ENCODE data around the gene SFTPA2.
A peak's percentile ranks its signal among the peaks of the same experiment; 100 is the strongest.

The SFTPA2 gene

DNA sequence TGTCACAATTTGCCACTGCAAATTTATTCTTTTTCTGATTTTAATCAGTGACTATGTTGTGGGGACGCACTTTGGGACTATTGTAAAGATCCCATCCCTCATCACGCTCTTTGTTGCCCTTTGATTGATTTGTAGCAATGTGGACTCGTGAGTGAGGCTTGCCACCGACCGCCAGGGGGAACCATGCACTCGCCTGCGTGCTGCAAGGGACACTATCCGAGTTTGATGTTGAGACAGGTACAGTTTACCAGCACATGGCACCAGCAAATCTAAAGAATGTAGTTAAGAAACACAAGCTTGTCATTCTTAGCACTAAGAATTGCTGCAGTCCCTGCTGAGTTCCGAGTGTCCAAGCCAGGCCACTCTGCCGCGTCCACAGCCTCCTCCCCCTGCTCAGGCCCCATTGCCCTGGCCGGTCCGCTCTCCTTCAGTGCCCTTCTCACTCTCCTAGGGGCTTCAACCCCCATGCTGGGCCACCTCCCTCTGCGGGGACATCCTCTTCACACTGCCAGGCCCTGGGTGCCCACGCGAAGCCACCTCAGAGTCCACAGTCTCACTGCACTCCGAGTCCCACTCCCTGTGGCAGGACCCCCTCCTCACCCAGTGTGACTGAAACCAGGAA, 2.0 kb upstream of the SFTPA2 start:
- Histone ChIP-seq H3K4me1 (ENCODE audit: control insufficient read depth, insufficient read depth, low read length) (no peaks in the 10 kb centered on the region), H3K4me3 (ENCODE audit: low read depth, low read length) (no peak overlapping the region), H3K9me3 (ENCODE audit: control insufficient read depth, insufficient read depth, low read depth, low read length) (no peaks in the 10 kb centered on the region), H3K36me3 (ENCODE audit: control insufficient read depth in 2 of 2, insufficient read depth in 1 of 2, low read length in 2 of 2) (no peaks in the 10 kb centered on the region), H3K27ac (ENCODE audit: extremely low read depth, low read depth, low read length) (no peak overlapping the region)
- ChIA-PET CTCF (interaction anchor here (0.7 to 1.6 kb wide), 9 partner anchors 10 to 698 kb away, joined by 3 to 10 read pairs (median 3); no protein-coding TSS in a partner anchor), POLR2A (no interaction called here)
- peak; percentile 79 for TF ChIP-seq CTCF (tag by site-specific recombination; IDR thresholded peaks at IDR 0.05)
- no peak for TF ChIP-seq ZNF792 (tag by site-specific recombination; IDR thresholded peaks at IDR 0.05)
- no peak for TF ChIP-seq ZNF510 (tag by site-specific recombination; IDR thresholded peaks at IDR 0.05; ENCODE audit: insufficient replicate concordance)
- no peak for TF ChIP-seq ZNF248 (tag by site-specific recombination; IDR thresholded peaks at IDR 0.05)
- no peak for TF ChIP-seq ZFP41 (tag by site-specific recombination; IDR thresholded peaks at IDR 0.05; ENCODE audit: borderline replicate concordance)
- no peak for TF ChIP-seq ZBTB21 (tag by site-specific recombination; IDR thresholded peaks at IDR 0.05)
- TF ChIP-seq FEZF1 (tag by site-specific recombination; IDR thresholded peaks at IDR 0.05), result no peak
- no peak for TF ChIP-seq ZNF350 (tag by site-specific recombination; IDR thresholded peaks at IDR 0.05)
- TF ChIP-seq ZNF335 (tag by site-specific recombination; conservative IDR thresholded peaks at IDR 0.05), result no peak
- TF ChIP-seq ZNF747 (tag by site-specific recombination; IDR thresholded peaks at IDR 0.05), result no peak
- TF ChIP-seq ZNF654 (tag by site-specific recombination; IDR thresholded peaks at IDR 0.05; ENCODE audit: low read depth), result peak; percentile 67
- TF ChIP-seq, protein P1, sequence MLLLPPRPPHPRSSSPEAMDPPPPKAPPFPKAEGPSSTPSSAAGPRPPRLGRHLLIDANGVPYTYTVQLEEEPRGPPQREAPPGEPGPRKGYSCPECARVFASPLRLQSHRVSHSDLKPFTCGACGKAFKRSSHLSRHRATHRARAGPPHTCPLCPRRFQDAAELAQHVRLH (tag by site-specific recombination; IDR thresholded peaks at IDR 0.05), result no peak
- no peak for TF ChIP-seq KLF8 (tag by site-specific recombination; IDR thresholded peaks at IDR 0.05)
- TF ChIP-seq KLF16 (tag by site-specific recombination; IDR thresholded peaks at IDR 0.05), result no peak
- peak; percentile 99 for TF ChIP-seq ZNF2 (tag by site-specific recombination; IDR thresholded peaks at IDR 0.05)
- TF ChIP-seq ZBTB48 (tag by site-specific recombination; IDR thresholded peaks at IDR 0.05), result peak; percentile 25; the same call in 1 of the 2 replicates
- TF ChIP-seq SP7 (tag by site-specific recombination; IDR thresholded peaks at IDR 0.05), result no peak
- TF ChIP-seq ZBTB44 (tag by site-specific recombination; IDR thresholded peaks at IDR 0.05), result no peak
- TF ChIP-seq ZNF785 (tag by site-specific recombination; IDR thresholded peaks at IDR 0.05), result no peak
- TF ChIP-seq, protein P2, sequence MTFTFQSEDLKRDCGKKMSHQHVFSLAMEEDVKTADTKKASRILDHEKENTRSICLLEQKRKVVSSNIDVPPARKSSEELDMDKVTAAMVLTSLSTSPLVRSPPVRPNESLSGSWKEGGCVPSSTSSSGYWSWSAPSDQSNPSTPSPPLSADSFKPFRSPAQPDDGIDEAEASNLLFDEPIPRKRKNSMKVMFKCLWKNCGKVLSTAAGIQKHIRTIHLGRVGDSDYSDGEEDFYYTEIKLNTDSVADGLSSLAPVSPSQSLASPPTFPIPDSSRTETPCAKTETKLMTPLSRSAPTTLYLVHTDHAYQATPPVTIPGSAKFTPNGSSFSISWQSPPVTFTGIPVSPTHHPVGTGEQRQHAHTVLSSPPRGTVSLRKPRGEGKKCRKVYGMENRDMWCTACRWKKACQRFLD (tag by site-specific recombination; IDR thresholded peaks at IDR 0.05), result no peak
- TF ChIP-seq MEIS1 (CRISPR knock-in tag; IDR thresholded peaks at IDR 0.05; ENCODE audit: borderline replicate concordance), result peak; percentile 60; the same call in 1 of the 2 replicates

DNA sequence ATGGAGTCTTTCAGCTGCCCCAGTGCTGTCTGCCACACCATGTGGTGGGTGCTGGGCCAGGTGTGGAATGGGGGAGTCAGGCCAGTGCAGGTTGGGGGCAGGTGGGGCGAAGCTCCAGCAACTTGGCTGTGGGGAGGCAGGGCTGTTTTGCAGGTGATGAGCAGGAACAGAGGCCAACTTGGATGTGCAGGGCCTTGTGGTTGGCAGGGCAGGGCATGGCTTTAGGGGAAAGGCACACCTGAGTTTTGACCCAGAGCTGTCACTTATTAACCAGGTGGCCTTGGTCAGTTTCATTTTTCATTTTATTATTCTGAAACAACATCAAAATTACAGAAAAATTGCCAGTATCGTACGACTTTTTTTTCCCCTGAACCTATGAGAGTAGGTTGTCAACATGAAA, 1.1 kb upstream of the SFTPA2 start:
- Histone ChIP-seq H3K4me3 (ENCODE audit: low read depth, low read length) (no peak overlapping the region), H3K4me1 (ENCODE audit: control insufficient read depth, insufficient read depth, low read length) (no peaks in the 10 kb centered on the region), H3K27ac (ENCODE audit: extremely low read depth, low read depth, low read length) (no peak overlapping the region), H3K36me3 (ENCODE audit: control insufficient read depth in 2 of 2, insufficient read depth in 1 of 2, low read length in 2 of 2) (no peaks in the 10 kb centered on the region), H3K9me3 (ENCODE audit: control insufficient read depth, insufficient read depth, low read depth, low read length) (no peaks in the 10 kb centered on the region)
- CTCF ChIA-PET, result interaction anchor here (1.3 kb wide), 1 partner anchor 9 kb away, joined by 5 read pairs; no protein-coding TSS in a partner anchor
- POLR2A ChIA-PET, result no interaction called here
- TF ChIP-seq ZNF23 (tag by site-specific recombination; IDR thresholded peaks at IDR 0.05; ENCODE audit: borderline replicate concordance) (no peak), ZNF138 (tag by site-specific recombination; IDR thresholded peaks at IDR 0.05; ENCODE audit: borderline replicate concordance) (no peak), ZBTB48 (tag by site-specific recombination; IDR thresholded peaks at IDR 0.05) (no peak), ZNF76 (tag by site-specific recombination; IDR thresholded peaks at IDR 0.05; ENCODE audit: borderline replicate concordance, low read depth) (no peak), ZNF140 (tag by site-specific recombination; IDR thresholded peaks at IDR 0.05) (no peak), MZF1 (tag by site-specific recombination; IDR thresholded peaks at IDR 0.05; ENCODE audit: borderline replicate concordance) (no peak), OSR2 (tag by site-specific recombination; IDR thresholded peaks at IDR 0.05) (no peak)
- TF ChIP-seq, protein P3, sequence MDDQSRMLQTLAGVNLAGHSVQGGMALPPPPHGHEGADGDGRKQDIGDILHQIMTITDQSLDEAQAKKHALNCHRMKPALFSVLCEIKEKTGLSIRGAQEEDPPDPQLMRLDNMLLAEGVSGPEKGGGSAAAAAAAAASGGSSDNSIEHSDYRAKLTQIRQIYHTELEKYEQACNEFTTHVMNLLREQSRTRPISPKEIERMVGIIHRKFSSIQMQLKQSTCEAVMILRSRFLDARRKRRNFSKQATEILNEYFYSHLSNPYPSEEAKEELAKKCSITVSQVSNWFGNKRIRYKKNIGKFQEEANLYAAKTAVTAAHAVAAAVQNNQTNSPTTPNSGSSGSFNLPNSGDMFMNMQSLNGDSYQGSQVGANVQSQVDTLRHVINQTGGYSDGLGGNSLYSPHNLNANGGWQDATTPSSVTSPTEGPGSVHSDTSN (CRISPR knock-in tag; IDR thresholded peaks at IDR 0.05), result no peak
- TF ChIP-seq, protein P4, sequence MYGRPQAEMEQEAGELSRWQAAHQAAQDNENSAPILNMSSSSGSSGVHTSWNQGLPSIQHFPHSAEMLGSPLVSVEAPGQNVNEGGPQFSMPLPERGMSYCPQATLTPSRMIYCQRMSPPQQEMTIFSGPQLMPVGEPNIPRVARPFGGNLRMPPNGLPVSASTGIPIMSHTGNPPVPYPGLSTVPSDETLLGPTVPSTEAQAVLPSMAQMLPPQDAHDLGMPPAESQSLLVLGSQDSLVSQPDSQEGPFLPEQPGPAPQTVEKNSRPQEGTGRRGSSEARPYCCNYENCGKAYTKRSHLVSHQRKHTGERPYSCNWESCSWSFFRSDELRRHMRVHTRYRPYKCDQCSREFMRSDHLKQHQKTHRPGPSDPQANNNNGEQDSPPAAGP (tag by site-specific recombination; IDR thresholded peaks at IDR 0.05), result no peak
